Measurements from ENCODE around the gene XRCC4.

XRCC4 gene

DNA sequence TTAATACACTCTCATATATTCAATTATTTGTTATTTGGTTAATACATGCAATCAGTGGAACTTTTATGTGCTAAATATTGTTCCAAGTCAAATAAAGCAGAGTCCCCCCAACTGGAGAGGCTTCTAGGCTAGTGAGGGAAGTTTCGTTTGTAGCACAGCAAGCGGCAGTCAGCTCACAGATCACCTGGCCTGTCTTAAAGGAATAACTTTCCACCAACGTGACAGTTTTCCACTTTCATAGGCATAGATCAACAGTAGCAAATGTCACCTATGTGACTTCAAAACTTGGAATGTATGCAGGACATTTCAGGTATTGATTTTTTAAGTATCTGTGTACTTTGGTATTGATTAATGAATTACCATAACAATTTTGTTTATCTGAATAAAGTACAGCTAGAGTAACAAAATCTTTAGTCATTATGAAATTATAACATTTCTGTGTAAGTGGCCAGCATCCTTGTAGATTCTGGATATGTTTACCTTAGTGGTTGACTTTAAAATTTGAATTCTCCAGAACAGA is 264.5 kb downstream of the XRCC4 start:
- no peak overlapping the region for H3K4me3 ChIP-seq (replicated peaks; ENCODE audit: low read depth, low read length)
- TF ChIP-seq, protein P1, sequence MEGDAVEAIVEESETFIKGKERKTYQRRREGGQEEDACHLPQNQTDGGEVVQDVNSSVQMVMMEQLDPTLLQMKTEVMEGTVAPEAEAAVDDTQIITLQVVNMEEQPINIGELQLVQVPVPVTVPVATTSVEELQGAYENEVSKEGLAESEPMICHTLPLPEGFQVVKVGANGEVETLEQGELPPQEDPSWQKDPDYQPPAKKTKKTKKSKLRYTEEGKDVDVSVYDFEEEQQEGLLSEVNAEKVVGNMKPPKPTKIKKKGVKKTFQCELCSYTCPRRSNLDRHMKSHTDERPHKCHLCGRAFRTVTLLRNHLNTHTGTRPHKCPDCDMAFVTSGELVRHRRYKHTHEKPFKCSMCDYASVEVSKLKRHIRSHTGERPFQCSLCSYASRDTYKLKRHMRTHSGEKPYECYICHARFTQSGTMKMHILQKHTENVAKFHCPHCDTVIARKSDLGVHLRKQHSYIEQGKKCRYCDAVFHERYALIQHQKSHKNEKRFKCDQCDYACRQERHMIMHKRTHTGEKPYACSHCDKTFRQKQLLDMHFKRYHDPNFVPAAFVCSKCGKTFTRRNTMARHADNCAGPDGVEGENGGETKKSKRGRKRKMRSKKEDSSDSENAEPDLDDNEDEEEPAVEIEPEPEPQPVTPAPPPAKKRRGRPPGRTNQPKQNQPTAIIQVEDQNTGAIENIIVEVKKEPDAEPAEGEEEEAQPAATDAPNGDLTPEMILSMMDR (IDR thresholded peaks at IDR 0.05; ENCODE audit: low read length, missing control alignments) = no peak
- no peak for DNase-seq (ENCODE audit: low read depth)

DNA sequence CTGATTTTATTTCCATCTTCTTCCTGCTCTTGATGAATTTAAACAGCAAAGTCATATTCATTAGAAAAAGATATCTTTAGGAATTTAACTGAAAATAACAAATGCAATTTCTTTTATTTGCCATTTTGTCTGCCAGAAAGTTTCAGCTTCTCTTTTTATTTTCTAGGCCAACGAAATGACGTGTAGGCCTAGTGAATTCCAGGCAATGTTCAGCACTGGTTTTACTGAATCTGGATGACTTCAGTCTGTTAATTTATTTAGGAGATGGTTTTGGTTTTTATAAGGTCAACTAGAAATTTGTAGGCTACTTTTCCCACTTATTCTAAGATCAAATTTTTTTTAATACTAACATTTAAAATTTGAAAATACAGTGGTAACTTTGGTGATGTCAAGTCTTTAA is 265.1 kb downstream of the XRCC4 start:
- TF ChIP-seq, protein P1 (IDR thresholded peaks at IDR 0.05; ENCODE audit: low read length, missing control alignments) = no peak
- H3K4me3 ChIP-seq (replicated peaks; ENCODE audit: low read depth, low read length) = no peak overlapping the region
- no peak for DNase-seq (ENCODE audit: low read depth)

DNA sequence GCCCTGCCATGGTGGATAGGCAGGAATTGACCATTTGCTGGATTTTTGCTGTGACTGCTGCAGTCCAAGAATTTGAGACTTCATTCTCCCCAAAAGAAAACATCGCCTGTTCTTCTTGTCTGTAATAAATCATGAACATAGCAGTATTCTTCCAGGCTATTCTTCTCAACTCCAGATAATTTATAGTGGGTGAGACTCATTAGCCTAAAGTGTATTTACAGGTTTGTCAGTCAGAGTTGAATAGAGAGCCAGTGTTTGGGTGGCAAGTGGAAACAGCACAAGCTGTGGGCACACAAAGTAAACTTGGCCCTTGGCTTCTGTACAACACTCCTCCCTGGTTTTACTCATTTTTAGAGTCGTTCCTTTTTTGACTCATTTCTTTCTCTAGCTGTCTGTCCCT is 266.0 kb downstream of the XRCC4 start:
- DNase-seq (ENCODE audit: low read depth) = no peak
- TF ChIP-seq, protein P1 (IDR thresholded peaks at IDR 0.05; ENCODE audit: low read length, missing control alignments) = no peak
- no peak overlapping the region for H3K4me3 ChIP-seq (replicated peaks; ENCODE audit: low read depth, low read length)

DNA sequence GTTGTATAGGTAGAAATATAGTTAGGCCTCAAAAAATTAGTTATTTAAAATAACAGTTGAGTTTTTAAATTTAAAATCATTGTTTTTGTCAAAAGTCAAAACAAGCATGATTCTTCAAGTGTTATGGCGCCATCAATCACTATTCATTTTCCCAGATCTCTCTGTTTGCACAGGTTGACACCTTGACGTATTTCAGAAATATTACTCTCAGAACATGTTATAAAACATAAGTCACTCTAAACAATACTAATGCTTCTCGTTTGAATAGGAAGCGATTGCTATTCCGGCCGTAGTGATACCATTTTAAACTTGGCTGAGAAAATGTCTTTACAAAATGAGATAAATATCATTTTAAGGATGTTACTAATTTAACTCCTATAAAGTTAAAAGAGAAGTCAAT is 268.1 kb downstream of the XRCC4 start:
- no peak overlapping the region for H3K4me3 ChIP-seq (replicated peaks; ENCODE audit: low read depth, low read length)
- TF ChIP-seq, protein P1 (IDR thresholded peaks at IDR 0.05; ENCODE audit: low read length, missing control alignments) = no peak
- DNase-seq (ENCODE audit: low read depth) = no peak

DNA sequence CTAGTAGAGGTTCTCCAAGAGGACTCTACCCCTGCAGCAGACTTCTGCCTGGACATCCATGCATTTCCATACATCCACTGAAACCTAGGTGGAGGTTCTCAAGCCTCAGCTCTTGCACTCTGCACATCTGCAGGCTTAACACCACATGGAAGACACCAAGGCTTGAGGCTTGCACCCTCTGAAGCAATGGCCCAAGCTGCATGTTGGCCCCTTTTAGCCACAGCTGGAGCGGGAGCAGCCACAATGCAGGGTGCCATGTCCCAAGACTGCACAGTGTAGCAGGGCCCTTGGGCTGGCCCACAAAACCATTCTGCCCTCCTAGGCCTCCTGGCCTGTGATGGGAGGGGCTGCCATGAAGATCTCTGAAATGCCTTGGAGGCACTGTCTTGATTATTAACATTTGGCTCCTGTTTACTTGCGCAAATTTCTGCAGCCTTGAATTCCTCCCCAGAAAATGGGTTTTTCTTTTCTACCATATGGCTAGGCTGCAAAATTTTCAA is 271.0 kb downstream of the XRCC4 start:
- no peak for DNase-seq (ENCODE audit: low read depth)
- TF ChIP-seq, protein P1 (IDR thresholded peaks at IDR 0.05; ENCODE audit: low read length, missing control alignments) = no peak
- no peak overlapping the region for H3K4me3 ChIP-seq (replicated peaks; ENCODE audit: low read depth, low read length)

DNA sequence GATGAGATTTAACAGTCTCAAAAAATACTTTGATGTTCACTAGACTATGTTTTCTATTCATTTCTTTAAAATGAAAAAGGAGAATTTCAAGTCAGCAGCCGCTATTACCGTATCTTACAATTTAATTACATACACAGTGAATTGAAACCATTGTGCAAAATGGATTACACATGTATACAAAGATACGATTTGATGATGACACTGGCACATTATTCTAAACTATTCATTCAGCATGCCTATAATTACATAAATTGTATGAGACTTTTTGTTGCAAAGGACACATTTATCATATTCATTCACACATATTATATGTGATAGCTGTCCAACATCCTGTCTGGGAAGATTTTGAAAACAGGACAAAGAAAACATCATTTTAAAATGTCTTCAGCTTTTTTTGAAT is 275.9 kb downstream of the XRCC4 start:
- TF ChIP-seq, protein P1 (IDR thresholded peaks at IDR 0.05; ENCODE audit: low read length, missing control alignments) = no peak
- no peak overlapping the region for H3K4me3 ChIP-seq (replicated peaks; ENCODE audit: low read depth, low read length)
- no peak for DNase-seq (ENCODE audit: low read depth)

DNA sequence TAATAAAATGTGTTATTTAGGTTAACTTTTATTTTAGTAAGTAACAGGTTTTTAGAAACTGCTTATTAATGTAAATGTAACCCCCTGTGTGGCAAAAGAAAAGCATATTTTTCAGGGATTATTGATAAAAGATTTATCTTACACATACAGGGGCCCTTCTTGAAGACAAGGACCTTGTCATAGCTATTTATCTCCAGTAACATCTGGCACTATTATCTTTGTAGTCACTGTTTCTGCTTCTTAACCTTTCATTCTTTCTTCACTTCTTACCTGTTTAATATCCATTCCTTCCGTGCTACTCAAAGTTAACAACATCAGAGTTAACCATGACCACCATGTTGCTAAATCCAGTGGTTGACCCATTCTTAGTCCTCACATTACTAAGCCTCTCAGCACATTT is 276.4 kb downstream of the XRCC4 start:
- TF ChIP-seq, protein P1 (IDR thresholded peaks at IDR 0.05; ENCODE audit: low read length, missing control alignments) = no peak
- H3K4me3 ChIP-seq (replicated peaks; ENCODE audit: low read depth, low read length) = no peak overlapping the region
- no peak for DNase-seq (ENCODE audit: low read depth)

Measured in fibroblast of pulmonary artery (primary cell).